Measurements from ENCODE around the gene PLEKHG4B.

Gene PLEKHG4B

GRCh38 chr5:139579-140442 is 47.8 kb downstream of the PLEKHG4B start:
- no peak for DNase-seq

GRCh38 chr5:140443-140829 is 48.5 kb downstream of the PLEKHG4B start:
- DNase-seq, result no peak

- no peak for DNase-seq
These were observed 49.2 kb downstream of the PLEKHG4B start for GRCh38 chr5:141211-141610.

- DNase-seq, result no peak
These were observed 49.8 kb downstream of the PLEKHG4B start for GRCh38 chr5:141761-142160.

- no peak for DNase-seq
These were observed 50.4 kb downstream of the PLEKHG4B start for GRCh38 chr5:142246-142810.

GRCh38 chr5:143041-143440 is 51.1 kb downstream of the PLEKHG4B start:
- no peak for DNase-seq

GRCh38 chr5:144941-145340 is 53.0 kb downstream of the PLEKHG4B start:
- DNase-seq, result no peak

- no peak for DNase-seq
These were observed 53.8 kb downstream of the PLEKHG4B start for GRCh38 chr5:145585-146323.

- no peak for DNase-seq
These were observed 55.8 kb downstream of the PLEKHG4B start for GRCh38 chr5:147751-148150.

GRCh38 chr5:149745-150485 is 57.9 kb downstream of the PLEKHG4B start:
- no peak for DNase-seq

- no peak for DNase-seq
These were observed 58.8 kb downstream of the PLEKHG4B start for GRCh38 chr5:150746-151145.

GRCh38 chr5:152077-152476 is 60.1 kb downstream of the PLEKHG4B start:
- DNase-seq, result no peak

GRCh38 chr5:153256-153655 is 61.3 kb downstream of the PLEKHG4B start:
- no peak for DNase-seq

GRCh38 chr5:154236-154635 is 62.3 kb downstream of the PLEKHG4B start:
- no peak for DNase-seq

- no peak for DNase-seq
These were observed 62.9 kb downstream of the PLEKHG4B start for GRCh38 chr5:154826-155225.

- no peak for DNase-seq
These were observed 63.9 kb downstream of the PLEKHG4B start for GRCh38 chr5:155651-156410.

GRCh38 chr5:156411-157072 is 64.6 kb downstream of the PLEKHG4B start:
- no peak for DNase-seq

- DNase-seq, result no peak
These were observed 65.3 kb downstream of the PLEKHG4B start for GRCh38 chr5:157126-157715.

GRCh38 chr5:157801-158200 is 65.8 kb downstream of the PLEKHG4B start:
- no peak for DNase-seq

- DNase-seq, result no peak
These were observed 67.0 kb downstream of the PLEKHG4B start for GRCh38 chr5:158807-159447.

All from T-helper 9 cell (primary cell).